Hindlimb muscle (tissue), 1 donor: ENCODE results near the gene CDC42BPB. TPM values are rescaled to one million over a fixed set of nuclear protein-coding genes. Genes with fewer than 3 reads are reported as not detected.

Experiments used
- DNase-seq: peaks from one replicate; pipeline ENCODE4 v3.0.0-alpha.2; 2013
- polyA plus RNA-seq: library from polyadenylated mRNA; unstranded; fragments of 120-200 nt; gene quantifications from one replicate; pipeline ENCODE4 v1.2.1, GENCODE V29; 2013; ENCODE audit not compliant: insufficient read length

The CDC42BPB gene
- polyA plus RNA-seq, 1 donor = 57.8 TPM

GRCh38 chr14:102926104-102926503, 131.2 kb downstream of the CDC42BPB start:
- DNase-seq = no peak

- DNase-seq = no peak
Observed at GRCh38 chr14:102925646-102926045, 131.7 kb downstream of the CDC42BPB start.

GRCh38 chr14:102924632-102925588, 132.4 kb downstream of the CDC42BPB start:
- no peak for DNase-seq

- DNase-seq = no peak
Observed at GRCh38 chr14:102923925-102924486, 133.3 kb downstream of the CDC42BPB start.

GRCh38 chr14:102923201-102923924, 134.0 kb downstream of the CDC42BPB start:
- no peak for DNase-seq

GRCh38 chr14:102922490-102923200, 134.7 kb downstream of the CDC42BPB start, which contains the start of gene AMN:
Gene AMN, plus strand, starts transcription at chr14:102922663. Its CDS starts 26 bp downstream, at chr14:102922689.
- DNase-seq = peak; percentile 34

- DNase-seq = no peak
Observed at GRCh38 chr14:102920998-102921304, 136.4 kb downstream of the CDC42BPB start.

GRCh38 chr14:102920273-102920997, 136.9 kb downstream of the CDC42BPB start:
- no peak for DNase-seq

- DNase-seq = no peak
Observed at GRCh38 chr14:102918438-102918837, 138.9 kb downstream of the CDC42BPB start.

- no peak for DNase-seq
Observed at GRCh38 chr14:102917469-102918211, 139.7 kb downstream of the CDC42BPB start.

- DNase-seq = no peak
Observed at GRCh38 chr14:102917056-102917385, 140.3 kb downstream of the CDC42BPB start.

- DNase-seq = no peak
Observed at GRCh38 chr14:102916347-102917055, 140.8 kb downstream of the CDC42BPB start.

- no peak for DNase-seq
Observed at GRCh38 chr14:102915292-102916110, 141.8 kb downstream of the CDC42BPB start.

GRCh38 chr14:102914474-102915291, 142.7 kb downstream of the CDC42BPB start:
- no peak for DNase-seq

GRCh38 chr14:102913341-102914211, 143.8 kb downstream of the CDC42BPB start:
- DNase-seq = no peak

- DNase-seq = no peak
Observed at GRCh38 chr14:102911991-102912761, 145.2 kb downstream of the CDC42BPB start.

- DNase-seq = no peak
Observed at GRCh38 chr14:102911541-102911951, 145.8 kb downstream of the CDC42BPB start.
